Left ventricle myocardium inferior (tissue), 1 donor: ENCODE data around the gene UBE2I. TPM values are rescaled to one million over a fixed set of nuclear protein-coding genes. Genes with fewer than 3 reads are reported as not detected.

Source experiments
- DNase-seq: peaks from one replicate; pipeline ENCODE4 v3.0.0-alpha.2; 2020
- H3K27ac ChIP-seq: fragments of 200-600 bp; replicated peaks from 2 replicates; pipeline ENCODE4 v1.8.0; 2021
- H3K27me3 ChIP-seq: fragments of 200-600 bp; 2 replicates; pipeline ENCODE4 v1.8.0; 2021; ENCODE audit warnings: low read depth
- H3K36me3 ChIP-seq: fragments of 200-600 bp; 2 replicates; pipeline ENCODE4 v1.8.0; 2021
- H3K4me1 ChIP-seq: fragments of 200-600 bp; 2 replicates; pipeline ENCODE4 v1.8.0; 2021
- H3K4me3 ChIP-seq: fragments of 200-600 bp; 2 replicates; pipeline ENCODE4 v1.8.0; 2021; ENCODE audit warnings: mild to moderate bottlenecking, moderate library complexity
- H3K9me3 ChIP-seq: fragments of 200-600 bp; replicated peaks from 2 replicates; pipeline ENCODE4 v1.8.0; 2021
- intact Hi-C: fragments of 100-400 bp; cut with micrococcal nuclease; formaldehyde crosslinking; loops from one replicate; pipeline ENCODE4 v1.11.0; 2022
- total RNA-seq: library from RNA; stranded (reverse); fragmentation: NEBNext Ultra II Directional; extraction: Animal tissue kit (Norgen Biotek cat#: 25700); gene quantifications from one replicate; pipeline ENCODE4 v1.2.1, GENCODE V29; 2021
- TF ChIP-seq, protein P1 (sequence below): fragments of 200-600 bp; IDR thresholded peaks from 2 replicates; pipeline ENCODE4 v1.8.0; 2021; ENCODE audit warnings: antibody characterized with exemption, mild to moderate bottlenecking, borderline replicate concordance
- donor health status: DM: no; HTN: yes; CAD: no; lungs with severe emphysema.

Gene UBE2I
- total RNA-seq, 1 donor from 2014 or later, result 86.2 TPM

DNA sequence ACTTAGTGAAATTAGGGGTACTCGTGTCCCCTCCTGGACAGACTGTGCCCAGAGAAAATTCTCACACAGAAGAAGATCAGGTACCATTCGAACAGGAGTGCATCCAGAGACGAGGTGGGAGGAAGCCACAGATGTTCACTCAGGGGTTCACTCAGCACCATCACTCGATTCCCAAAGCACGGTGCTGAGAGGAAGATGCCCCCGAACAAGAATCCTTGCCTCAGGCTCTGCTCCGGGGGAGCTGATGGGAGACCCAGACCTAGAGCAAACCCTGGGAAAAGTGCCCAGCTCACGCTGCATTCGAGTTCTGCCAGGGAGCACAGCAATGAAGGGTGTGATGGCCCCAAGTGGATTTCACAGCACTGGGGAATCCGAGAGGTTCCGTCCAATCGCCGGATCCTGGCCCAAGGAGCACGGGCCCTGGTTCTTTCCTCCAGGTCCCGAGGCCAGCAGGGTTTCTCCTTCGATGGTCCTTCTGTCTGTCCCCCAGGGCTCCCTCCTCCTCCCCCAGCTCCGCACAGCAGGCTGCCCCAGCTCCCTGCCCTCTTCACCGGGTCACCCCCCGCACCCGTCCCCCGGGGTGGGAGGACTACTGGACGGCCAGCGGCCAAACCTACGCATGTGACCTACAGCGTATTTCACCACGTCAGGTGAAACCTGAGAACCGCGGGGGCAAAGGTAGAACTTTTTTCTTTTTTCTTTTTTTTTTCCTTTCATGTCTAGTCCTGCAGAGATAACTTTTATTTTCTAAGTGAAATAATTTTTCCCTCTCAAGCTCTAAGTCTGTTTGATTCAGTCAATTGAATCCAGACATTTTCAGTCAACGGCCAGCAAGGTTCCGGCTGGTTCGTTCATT is 10.2 kb upstream of the UBE2I start:
- DNase-seq, result no peak
- Histone ChIP-seq H3K36me3 (no peaks in the 10 kb centered on the region), H3K27ac (no peak overlapping the region), H3K4me3 (no peak overlapping the region), H3K27me3 (peaks cover 77% of the 10 kb centered on the region), H3K4me1 (peaks cover 19% of the 10 kb centered on the region), H3K9me3 (no peaks in the 10 kb centered on the region)
- intact Hi-C loops, result no loop called here
- TF ChIP-seq, protein P1, sequence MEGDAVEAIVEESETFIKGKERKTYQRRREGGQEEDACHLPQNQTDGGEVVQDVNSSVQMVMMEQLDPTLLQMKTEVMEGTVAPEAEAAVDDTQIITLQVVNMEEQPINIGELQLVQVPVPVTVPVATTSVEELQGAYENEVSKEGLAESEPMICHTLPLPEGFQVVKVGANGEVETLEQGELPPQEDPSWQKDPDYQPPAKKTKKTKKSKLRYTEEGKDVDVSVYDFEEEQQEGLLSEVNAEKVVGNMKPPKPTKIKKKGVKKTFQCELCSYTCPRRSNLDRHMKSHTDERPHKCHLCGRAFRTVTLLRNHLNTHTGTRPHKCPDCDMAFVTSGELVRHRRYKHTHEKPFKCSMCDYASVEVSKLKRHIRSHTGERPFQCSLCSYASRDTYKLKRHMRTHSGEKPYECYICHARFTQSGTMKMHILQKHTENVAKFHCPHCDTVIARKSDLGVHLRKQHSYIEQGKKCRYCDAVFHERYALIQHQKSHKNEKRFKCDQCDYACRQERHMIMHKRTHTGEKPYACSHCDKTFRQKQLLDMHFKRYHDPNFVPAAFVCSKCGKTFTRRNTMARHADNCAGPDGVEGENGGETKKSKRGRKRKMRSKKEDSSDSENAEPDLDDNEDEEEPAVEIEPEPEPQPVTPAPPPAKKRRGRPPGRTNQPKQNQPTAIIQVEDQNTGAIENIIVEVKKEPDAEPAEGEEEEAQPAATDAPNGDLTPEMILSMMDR, result no peak

DNA sequence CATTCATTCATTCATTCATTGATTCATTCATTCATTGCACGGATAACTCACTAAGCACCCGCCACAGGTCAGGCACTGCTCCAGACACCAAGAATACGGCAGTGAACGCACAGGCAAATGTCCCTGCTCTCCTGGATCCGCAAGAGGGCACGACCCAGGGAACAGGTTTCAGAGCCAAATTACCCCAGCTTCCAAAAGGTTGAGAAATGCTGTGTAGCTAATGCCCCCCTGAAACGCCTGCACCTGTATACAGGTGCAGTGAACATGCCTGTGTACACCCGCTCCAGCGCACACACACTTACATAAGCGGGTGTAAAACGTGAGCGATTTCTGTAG is 9.6 kb upstream of the UBE2I start:
- no peak for DNase-seq
- no peaks in the 10 kb centered on the region for H3K9me3 ChIP-seq
- no peaks in the 10 kb centered on the region for H3K36me3 ChIP-seq
- H3K27ac ChIP-seq, result no peak overlapping the region
- intact Hi-C loops, result no loop called here
- peaks cover 19% of the 10 kb centered on the region for H3K4me1 ChIP-seq
- no peak overlapping the region for H3K4me3 ChIP-seq
- TF ChIP-seq, protein P1, result no peak
- peaks cover 71% of the 10 kb centered on the region for H3K27me3 ChIP-seq

DNA sequence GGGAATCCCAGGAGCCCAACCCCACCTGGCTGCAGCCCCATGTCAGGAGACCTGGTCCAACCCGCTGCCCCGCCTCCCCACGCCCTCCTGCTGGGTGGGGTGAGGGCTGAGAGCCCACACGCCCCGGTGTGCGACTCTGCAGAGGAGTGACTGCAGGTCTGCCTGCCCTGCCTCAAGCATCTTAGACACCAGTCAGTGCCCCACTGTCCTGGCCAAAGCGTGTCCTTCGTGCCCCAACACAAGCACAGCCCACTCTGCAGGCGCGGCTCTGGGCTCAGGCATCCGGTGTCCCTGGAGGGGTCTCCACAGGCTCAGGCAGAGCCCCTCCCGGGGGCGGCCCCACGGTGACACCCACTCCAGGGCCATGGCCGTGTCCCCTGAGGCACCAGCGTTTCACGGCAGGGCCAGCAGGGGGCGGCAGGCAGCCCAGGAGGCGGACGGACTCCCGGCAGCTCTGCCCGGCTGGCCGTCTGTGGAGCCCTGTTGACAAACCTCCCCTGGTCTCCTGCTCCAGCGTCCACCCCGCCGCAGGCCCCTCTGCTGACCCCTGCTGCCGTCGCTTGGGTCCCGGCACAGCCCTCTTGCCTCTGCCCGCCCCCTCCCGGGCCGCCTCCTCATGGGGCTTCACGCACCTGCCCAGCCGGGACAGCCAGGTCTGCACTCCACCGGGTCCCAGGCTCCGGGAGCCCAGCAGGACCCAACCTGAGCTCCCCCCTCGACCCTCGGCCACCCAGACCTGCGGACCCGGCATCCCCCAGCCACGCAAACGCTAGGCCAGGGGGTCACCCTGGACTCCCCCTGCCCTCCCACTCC is 8.6 kb upstream of the UBE2I start:
- TF ChIP-seq, protein P1, result peak; percentile 90
- H3K9me3 ChIP-seq, result no peaks in the 10 kb centered on the region
- no peak overlapping the region for H3K27ac ChIP-seq
- intact Hi-C loops, result no loop called here
- H3K27me3 ChIP-seq, result peaks cover 63% of the 10 kb centered on the region
- DNase-seq, result peak; percentile 66
- H3K36me3 ChIP-seq, result no peaks in the 10 kb centered on the region
- peaks cover 19% of the 10 kb centered on the region for H3K4me1 ChIP-seq
- peak overlapping the region; percentile 46 for H3K4me3 ChIP-seq

DNA sequence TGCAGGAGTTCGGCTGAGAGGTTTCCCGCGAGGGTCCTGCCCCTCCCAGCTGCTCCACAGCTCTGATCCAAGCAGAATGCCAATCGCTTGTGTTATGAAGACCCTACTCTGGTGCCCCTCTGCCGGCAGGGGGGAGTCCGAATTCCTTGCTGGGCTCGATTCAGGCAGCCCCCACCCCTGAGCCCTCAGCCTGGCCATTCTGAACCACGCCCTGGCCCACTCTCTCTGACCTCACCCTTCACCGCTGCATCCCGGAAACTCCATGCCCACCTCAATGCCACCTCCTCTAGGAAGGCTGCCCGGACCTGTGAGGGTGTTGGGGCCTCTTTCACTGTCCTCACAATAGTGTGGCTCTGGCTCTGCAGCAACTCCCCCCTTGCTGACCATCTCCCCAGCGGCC is 7.9 kb upstream of the UBE2I start:
- intact Hi-C loops, result no loop called here
- no peaks in the 10 kb centered on the region for H3K9me3 ChIP-seq
- peaks cover 19% of the 10 kb centered on the region for H3K4me1 ChIP-seq
- no peak overlapping the region for H3K27ac ChIP-seq
- DNase-seq, result no peak
- no peak overlapping the region for H3K4me3 ChIP-seq
- TF ChIP-seq, protein P1, result no peak
- no peaks in the 10 kb centered on the region for H3K36me3 ChIP-seq
- H3K27me3 ChIP-seq, result peaks cover 56% of the 10 kb centered on the region

DNA sequence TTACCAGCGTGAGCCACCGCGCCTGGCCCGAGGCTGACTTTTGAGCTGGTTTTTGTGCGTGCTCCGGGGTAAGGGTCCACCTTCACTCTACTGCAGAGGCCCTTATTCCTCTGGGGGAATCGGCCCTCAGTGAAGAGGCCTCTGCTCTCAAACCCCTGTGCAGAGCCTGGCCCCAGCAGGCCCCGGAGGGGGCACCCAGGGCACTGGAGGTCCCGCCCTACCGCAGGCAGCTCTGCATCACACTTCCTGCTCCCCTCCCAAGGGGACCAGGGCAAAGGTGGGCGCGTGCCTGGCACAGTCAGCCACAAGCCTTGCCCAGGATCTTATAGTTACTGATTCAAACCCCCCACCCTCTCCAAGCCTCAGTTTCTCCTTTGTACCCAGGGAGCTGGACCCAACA is 3.6 kb upstream of the UBE2I start:
- TF ChIP-seq, protein P1, result no peak
- no peak for DNase-seq
- Histone ChIP-seq H3K9me3 (no peaks in the 10 kb centered on the region), H3K27me3 (peaks cover 16% of the 10 kb centered on the region), H3K4me1 (peaks cover 18% of the 10 kb centered on the region), H3K27ac (no peak overlapping the region), H3K36me3 (no peaks in the 10 kb centered on the region), H3K4me3 (no peak overlapping the region)
- intact Hi-C loops, result no loop called here
